ENCODE results near the gene NFASC.

The NFASC gene

DNA sequence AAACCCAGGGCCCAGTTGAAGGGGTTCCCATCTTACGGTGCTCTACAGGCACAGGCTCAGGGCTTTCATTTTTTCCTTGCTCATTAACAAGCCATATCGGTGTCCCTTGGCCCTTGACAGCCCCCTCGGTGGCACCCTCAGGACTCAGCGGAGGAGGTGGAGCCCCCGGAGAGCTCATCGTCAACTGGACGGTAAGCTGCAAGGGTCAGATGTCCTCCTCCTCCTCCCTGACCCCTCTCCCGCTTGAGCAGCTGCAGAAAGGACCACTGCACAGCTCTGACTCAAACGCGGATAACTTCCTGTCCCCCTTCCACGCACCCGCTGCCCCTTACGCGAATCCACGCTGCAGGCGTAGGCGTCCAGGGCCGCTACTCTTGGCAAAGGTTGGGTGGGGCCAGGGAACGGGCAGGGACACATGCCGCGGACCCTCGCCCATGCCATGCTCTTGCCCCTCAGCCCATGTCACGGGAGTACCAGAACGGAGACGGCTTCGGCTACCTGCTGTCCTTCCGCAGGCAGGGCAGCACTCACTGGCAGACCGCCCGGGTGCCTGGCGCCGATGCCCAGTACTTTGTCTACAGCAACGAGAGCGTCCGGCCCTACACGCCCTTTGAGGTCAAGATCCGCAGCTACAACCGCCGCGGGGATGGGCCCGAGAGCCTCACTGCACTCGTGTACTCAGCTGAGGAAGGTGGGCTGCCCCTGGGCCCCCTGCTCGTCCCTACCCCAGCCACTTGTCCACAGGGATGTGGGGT is 198.9 kb downstream of the NFASC start:
- peaks cover 2% of the 10 kb centered on the region for H3K27me3 ChIP-seq (ENCODE audit: control insufficient read depth, insufficient read depth, low read length)
- no peaks in the 10 kb centered on the region for H3K9me3 ChIP-seq (ENCODE audit: control insufficient read depth, low read length)
- H3K9ac ChIP-seq (ENCODE audit: low read length) = no peak overlapping the region
- no peaks in the 10 kb centered on the region for H3K4me1 ChIP-seq (ENCODE audit: control insufficient read depth, insufficient read depth, low read length)
- H3K36me3 ChIP-seq (ENCODE audit: control insufficient read depth, insufficient read depth, low read length) = no peaks in the 10 kb centered on the region
- no peak overlapping the region for H3K4me3 ChIP-seq (ENCODE audit: low read length)

DNA sequence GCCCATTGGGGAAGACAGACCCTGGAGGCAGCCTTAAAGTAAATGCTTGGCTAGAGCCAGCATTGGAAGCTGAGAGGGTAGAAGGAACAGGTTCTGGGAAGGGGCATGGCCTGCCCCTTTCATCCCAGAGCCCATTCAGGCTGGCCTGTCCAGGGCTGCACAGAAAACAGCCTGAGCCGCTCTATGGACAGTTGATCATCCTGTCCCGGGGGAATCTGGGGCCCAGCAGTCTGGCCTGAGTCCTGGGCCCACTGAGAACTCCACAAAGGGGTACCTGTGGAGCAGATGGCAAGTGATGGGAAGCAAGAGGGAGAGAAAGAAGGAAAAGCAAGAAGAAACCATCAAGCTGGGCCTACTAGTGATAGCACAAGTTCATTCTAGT is 200.4 kb downstream of the NFASC start:
- no peaks in the 10 kb centered on the region for H3K27me3 ChIP-seq (ENCODE audit: control insufficient read depth, insufficient read depth, low read length)
- H3K9ac ChIP-seq (ENCODE audit: low read length) = no peak overlapping the region
- no peaks in the 10 kb centered on the region for H3K36me3 ChIP-seq (ENCODE audit: control insufficient read depth, insufficient read depth, low read length)
- no peaks in the 10 kb centered on the region for H3K4me1 ChIP-seq (ENCODE audit: control insufficient read depth, insufficient read depth, low read length)
- H3K4me3 ChIP-seq (ENCODE audit: low read length) = no peak overlapping the region
- no peaks in the 10 kb centered on the region for H3K9me3 ChIP-seq (ENCODE audit: control insufficient read depth, low read length)

DNA sequence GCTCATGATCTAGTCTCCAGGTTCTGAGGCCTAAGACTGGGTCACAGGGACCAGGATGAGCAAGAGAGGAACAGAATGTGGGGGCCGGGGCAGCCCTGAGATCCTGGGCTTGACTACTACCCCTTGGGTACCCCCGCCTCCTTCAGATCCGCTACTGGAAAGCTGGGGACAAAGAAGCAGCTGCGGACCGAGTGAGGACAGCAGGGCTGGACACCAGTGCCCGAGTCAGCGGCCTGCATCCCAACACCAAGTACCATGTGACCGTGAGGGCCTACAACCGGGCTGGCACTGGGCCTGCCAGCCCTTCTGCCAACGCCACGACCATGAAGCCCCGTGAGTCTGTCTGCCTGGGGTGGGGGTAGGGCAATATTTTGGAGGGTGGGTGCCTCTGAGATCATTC is 201.1 kb downstream of the NFASC start:
- Histone ChIP-seq H3K27me3 (ENCODE audit: control insufficient read depth, insufficient read depth, low read length) (no peaks in the 10 kb centered on the region), H3K9me3 (ENCODE audit: control insufficient read depth, low read length) (no peaks in the 10 kb centered on the region), H3K9ac (ENCODE audit: low read length) (no peak overlapping the region)

DNA sequence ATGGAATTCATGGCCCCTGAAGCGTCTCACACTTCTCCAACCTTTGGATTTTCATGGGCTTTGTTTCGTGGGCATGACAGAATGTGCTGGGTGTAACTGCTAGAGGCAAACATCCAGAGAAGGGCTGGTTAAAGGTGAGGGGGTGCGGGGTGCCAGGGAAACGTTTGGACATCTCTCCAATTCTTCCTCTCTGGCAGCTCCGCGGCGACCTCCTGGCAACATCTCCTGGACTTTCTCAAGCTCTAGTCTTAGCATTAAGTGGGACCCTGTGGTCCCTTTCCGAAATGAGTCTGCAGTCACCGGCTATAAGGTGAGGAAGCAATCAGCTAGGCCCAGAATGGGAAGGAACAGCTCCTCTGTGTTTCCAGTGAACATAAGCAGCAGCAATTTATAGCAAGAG is 201.6 kb downstream of the NFASC start:
- Histone ChIP-seq H3K9ac (ENCODE audit: low read length) (no peak overlapping the region), H3K27me3 (ENCODE audit: control insufficient read depth, insufficient read depth, low read length) (no peaks in the 10 kb centered on the region), H3K9me3 (ENCODE audit: control insufficient read depth, low read length) (no peaks in the 10 kb centered on the region), H3K36me3 (ENCODE audit: control insufficient read depth, insufficient read depth, low read length) (no peaks in the 10 kb centered on the region), H3K4me3 (ENCODE audit: low read length) (no peak overlapping the region), H3K4me1 (ENCODE audit: control insufficient read depth, insufficient read depth, low read length) (no peaks in the 10 kb centered on the region)

More for the DNA sequence above, 201.1 kb downstream of the NFASC start:
- H3K36me3 ChIP-seq (ENCODE audit: control insufficient read depth, insufficient read depth, low read length) = no peaks in the 10 kb centered on the region
- no peak overlapping the region for H3K4me3 ChIP-seq (ENCODE audit: low read length)
- H3K4me1 ChIP-seq (ENCODE audit: control insufficient read depth, insufficient read depth, low read length) = no peaks in the 10 kb centered on the region
